Right lobe of liver (tissue), 4 donors: ENCODE data around the gene ACTL6B.

ENCODE experiments used
- CTCF ChIP-seq, 4 donors: fragments of 200-600 bp in 3 of 4; fragments of 450-650 bp in 1 of 4; IDR thresholded peaks; one replicate each; pipeline versions ENCODE4 v1.5.1 to v1.8.0; 2016 to 2022; ENCODE audit warnings: antibody characterized with exemption in 4 of 4, mild to moderate bottlenecking in 2 of 4
- POLR2A ChIP-seq: fragments of 450-650 bp; IDR thresholded peaks from one replicate; pipeline ENCODE4 v1.6.1; 2017; ENCODE audit warnings: antibody characterized with exemption, mild to moderate bottlenecking
- donor health status: DM: no; HTN: no; CAD: no.
- donor health status: DM: no; HTN: no; CAD: no.
- donor health status: DM: no; HTN: yes; CAD: no.

GRCh38 chr7:100602889-100603725, 53.1 kb downstream of the ACTL6B start:
- no peak for TF ChIP-seq CTCF (IDR thresholded peaks at IDR 0.05)
- TF ChIP-seq POLR2A = no peak
